Progenitor cell of endocrine pancreas (in vitro differentiated cells): ENCODE measurements around the gene ITGB5. TPM values are rescaled to one million over a fixed set of nuclear protein-coding genes. Genes with fewer than 3 reads are reported as not detected.

ENCODE experiments used
- DNase-seq: peaks from one replicate; pipeline ENCODE4 v3.0.0; 2021; ENCODE audit warnings: low spot score; ENCODE audit not compliant: unreplicated experiment
- H3K27ac Mint-ChIP-seq: 2 replicates; pipeline ENCODE4 v1.8.0; 2021; ENCODE audit warnings: mild to moderate bottlenecking, moderate library complexity, mixed read lengths
- H3K27me3 Mint-ChIP-seq: 2 replicates; pipeline ENCODE4 v1.8.0; 2021; ENCODE audit warnings: mixed read lengths
- H3K36me3 Mint-ChIP-seq: 2 replicates; pipeline ENCODE4 v1.8.0; 2022; ENCODE audit warnings: mixed read lengths; ENCODE audit not compliant: insufficient read depth
- H3K4me1 Mint-ChIP-seq: 2 replicates; pipeline ENCODE4 v1.8.0; 2021; ENCODE audit warnings: low read depth, mixed read lengths
- H3K4me3 Mint-ChIP-seq: 2 replicates; pipeline ENCODE4 v1.8.0; 2021; ENCODE audit warnings: low read depth, mild to moderate bottlenecking, moderate library complexity, mixed read lengths
- H3K9me3 Mint-ChIP-seq: 2 replicates; pipeline ENCODE4 v1.8.0; 2021; ENCODE audit warnings: low read depth, mixed read lengths
- CTCF ChIP-seq: fragments of 200-600 bp; sonication (generic); IDR thresholded peaks from one replicate; pipeline ENCODE4 v1.5.0; 2021; ENCODE audit warnings: antibody characterized with exemption, mild to moderate bottlenecking; ENCODE audit not compliant: unreplicated experiment
- total RNA-seq: library from RNA; stranded (reverse); gene quantifications from 2 replicates; pipeline ENCODE4 v1.2.1, GENCODE V29; 2021

Gene ITGB5
- total RNA-seq, 1 donor from 2014 or later: 58.8 TPM

GRCh38 chr3:124920718-124921117 lies 33.6 kb upstream of the ITGB5 start:
- Mint-ChIP-seq H3K4me1 (no peaks in the 10 kb centered on the region), H3K27ac (no peak overlapping the region)
- no peak for DNase-seq

GRCh38 chr3:124919756-124920155 lies 32.6 kb upstream of the ITGB5 start:
- H3K4me1 Mint-ChIP-seq: no peaks in the 10 kb centered on the region
- H3K27me3 Mint-ChIP-seq: peaks cover 4% of the 10 kb centered on the region
- H3K4me3 Mint-ChIP-seq: no peak overlapping the region
- H3K27ac Mint-ChIP-seq: no peak overlapping the region
- no peaks in the 10 kb centered on the region for H3K36me3 Mint-ChIP-seq
- no peak for DNase-seq
- no peaks in the 10 kb centered on the region for H3K9me3 Mint-ChIP-seq
- no peak for TF ChIP-seq CTCF

More at GRCh38 chr3:124920718-124921117, 33.6 kb upstream of the ITGB5 start:
- Mint-ChIP-seq H3K27me3 (no peaks in the 10 kb centered on the region), H3K4me3 (no peak overlapping the region), H3K9me3 (no peaks in the 10 kb centered on the region), H3K36me3 (no peaks in the 10 kb centered on the region)
- TF ChIP-seq CTCF: no peak

- Mint-ChIP-seq H3K4me3 (no peak overlapping the region), H3K27me3 (peaks cover 4% of the 10 kb centered on the region), H3K9me3 (no peaks in the 10 kb centered on the region), H3K27ac (no peak overlapping the region), H3K36me3 (no peaks in the 10 kb centered on the region), H3K4me1 (no peaks in the 10 kb centered on the region)
- no peak for DNase-seq
- TF ChIP-seq CTCF: no peak
These were observed 31.4 kb upstream of the ITGB5 start for GRCh38 chr3:124918524-124918923.

GRCh38 chr3:124916837-124917409 lies 29.8 kb upstream of the ITGB5 start:
- H3K4me1 Mint-ChIP-seq: no peaks in the 10 kb centered on the region
- no peaks in the 10 kb centered on the region for H3K9me3 Mint-ChIP-seq
- H3K36me3 Mint-ChIP-seq: no peaks in the 10 kb centered on the region
- DNase-seq: no peak
- peaks cover 6% of the 10 kb centered on the region for H3K27me3 Mint-ChIP-seq
- TF ChIP-seq CTCF: no peak
- H3K27ac Mint-ChIP-seq: no peak overlapping the region
- no peak overlapping the region for H3K4me3 Mint-ChIP-seq

GRCh38 chr3:124915254-124915653 lies 28.1 kb upstream of the ITGB5 start:
- Mint-ChIP-seq H3K27me3 (peaks cover 6% of the 10 kb centered on the region), H3K9me3 (no peaks in the 10 kb centered on the region), H3K27ac (no peak overlapping the region), H3K4me3 (no peak overlapping the region), H3K4me1 (no peaks in the 10 kb centered on the region), H3K36me3 (no peaks in the 10 kb centered on the region)
- DNase-seq: no peak
- TF ChIP-seq CTCF: no peak
